Measurements from ENCODE around the gene ACACA.

The ACACA gene

GRCh38 chr17:37144075-37144701 lies 262.4 kb downstream of the ACACA start:
- no peak for TF ChIP-seq GATA3 (IDR thresholded peaks at IDR 0.05; ENCODE audit: low read depth, low read length)

- TF ChIP-seq GATA3 (IDR thresholded peaks at IDR 0.05; ENCODE audit: low read depth, low read length) (no peak), GATA2 (IDR thresholded peaks at IDR 0.05; ENCODE audit: low read depth, low read length) (no peak)
These were observed 264.2 kb downstream of the ACACA start for GRCh38 chr17:37142294-37142896.

- TF ChIP-seq GATA3 (IDR thresholded peaks at IDR 0.05; ENCODE audit: low read depth, low read length) (no peak), GATA2 (IDR thresholded peaks at IDR 0.05; ENCODE audit: low read depth, low read length) (no peak)
These were observed 268.0 kb downstream of the ACACA start for GRCh38 chr17:37138571-37139120.

- peak; percentile 83 for TF ChIP-seq GATA2 (IDR thresholded peaks at IDR 0.05; ENCODE audit: low read depth, low read length)
- peak; percentile 93 for TF ChIP-seq GATA3 (IDR thresholded peaks at IDR 0.05; ENCODE audit: low read depth, low read length)
These were observed 268.6 kb downstream of the ACACA start for GRCh38 chr17:37137906-37138514.

- TF ChIP-seq GATA3 (IDR thresholded peaks at IDR 0.05; ENCODE audit: low read depth, low read length) (no peak), GATA2 (IDR thresholded peaks at IDR 0.05; ENCODE audit: low read depth, low read length) (no peak)
These were observed 269.5 kb downstream of the ACACA start for GRCh38 chr17:37137070-37137610.

- no peak for TF ChIP-seq GATA3 (IDR thresholded peaks at IDR 0.05; ENCODE audit: low read depth, low read length)
- TF ChIP-seq GATA2 (IDR thresholded peaks at IDR 0.05; ENCODE audit: low read depth, low read length) = peak; percentile 41; the same call in 1 of the 2 replicates
These were observed 271.1 kb downstream of the ACACA start for GRCh38 chr17:37135576-37135975.

- TF ChIP-seq GATA2 (IDR thresholded peaks at IDR 0.05; ENCODE audit: low read depth, low read length) (peak; percentile 90), GATA3 (IDR thresholded peaks at IDR 0.05; ENCODE audit: low read depth, low read length) (peak; percentile 60)
These were observed 272.6 kb downstream of the ACACA start for GRCh38 chr17:37134050-37134449.

GRCh38 chr17:37133136-37133535 lies 273.5 kb downstream of the ACACA start:
- TF ChIP-seq GATA2 (IDR thresholded peaks at IDR 0.05; ENCODE audit: low read depth, low read length) = no peak
- TF ChIP-seq GATA3 (IDR thresholded peaks at IDR 0.05; ENCODE audit: low read depth, low read length) = no peak

- TF ChIP-seq GATA3 (IDR thresholded peaks at IDR 0.05; ENCODE audit: low read depth, low read length) (no peak), GATA2 (IDR thresholded peaks at IDR 0.05; ENCODE audit: low read depth, low read length) (no peak)
These were observed 274.7 kb downstream of the ACACA start for GRCh38 chr17:37131669-37132611.

GRCh38 chr17:37130984-37131446 lies 275.6 kb downstream of the ACACA start:
- TF ChIP-seq GATA2 (IDR thresholded peaks at IDR 0.05; ENCODE audit: low read depth, low read length) (no peak), GATA3 (IDR thresholded peaks at IDR 0.05; ENCODE audit: low read depth, low read length) (no peak)

- TF ChIP-seq GATA3 (IDR thresholded peaks at IDR 0.05; ENCODE audit: low read depth, low read length) = no peak
- peak; percentile 67 for TF ChIP-seq GATA2 (IDR thresholded peaks at IDR 0.05; ENCODE audit: low read depth, low read length)
These were observed 281.8 kb downstream of the ACACA start for GRCh38 chr17:37124821-37125173.

GRCh38 chr17:37123941-37124820 lies 282.5 kb downstream of the ACACA start:
- TF ChIP-seq GATA3 (IDR thresholded peaks at IDR 0.05; ENCODE audit: low read depth, low read length) = no peak
- no peak for TF ChIP-seq GATA2 (IDR thresholded peaks at IDR 0.05; ENCODE audit: low read depth, low read length)

- TF ChIP-seq GATA3 (IDR thresholded peaks at IDR 0.05; ENCODE audit: low read depth, low read length) = no peak
- no peak for TF ChIP-seq GATA2 (IDR thresholded peaks at IDR 0.05; ENCODE audit: low read depth, low read length)
These were observed 283.2 kb downstream of the ACACA start for GRCh38 chr17:37123386-37123785.

Data from SH-SY5Y (cell line).